Mucosa of rectum (tissue), 2 donors: ENCODE measurements around the gene HSBP1L1.

Source experiments
- H3K27ac ChIP-seq, 2 donors: one replicate each; pipeline ENCODE4 v1.7.0; 2013; ENCODE audit warnings: inconsistent platforms in 2 of 2, low read depth in 2 of 2, low read length in 2 of 2
- H3K27me3 ChIP-seq, 2 donors: one replicate each; pipeline ENCODE4 v1.7.0; 2013; ENCODE audit warnings: low read length in 2 of 2; ENCODE audit not compliant: control insufficient read depth in 2 of 2, insufficient read depth in 2 of 2
- H3K36me3 ChIP-seq, 2 donors: one replicate each; pipeline ENCODE4 v1.7.0; 2013; ENCODE audit warnings: low read length in 2 of 2; ENCODE audit not compliant: control insufficient read depth in 2 of 2, insufficient read depth in 2 of 2
- H3K4me1 ChIP-seq, 2 donors: one replicate each; pipeline ENCODE4 v1.7.0; 2013; ENCODE audit warnings: low read length in 2 of 2, mild to moderate bottlenecking in 1 of 2; ENCODE audit not compliant: control insufficient read depth in 2 of 2, insufficient read depth in 2 of 2
- H3K4me3 ChIP-seq, 2 donors: one replicate each; pipeline ENCODE4 v1.7.0; 2013; ENCODE audit warnings: low read length in 2 of 2
- H3K9ac ChIP-seq, 2 donors: one replicate each; pipeline ENCODE4 v1.7.0; 2013; ENCODE audit warnings: low read length in 2 of 2, low read depth in 1 of 2, mild to moderate bottlenecking in 1 of 2
- H3K9me3 ChIP-seq, 2 donors: one replicate each; pipeline ENCODE4 v1.7.0; 2013; ENCODE audit warnings: low read length in 2 of 2; ENCODE audit not compliant: control insufficient read depth in 2 of 2
- donor health status: healthy.
- donor health status: Normal muscosa, but diverticular disease.

Gene HSBP1L1

DNA sequence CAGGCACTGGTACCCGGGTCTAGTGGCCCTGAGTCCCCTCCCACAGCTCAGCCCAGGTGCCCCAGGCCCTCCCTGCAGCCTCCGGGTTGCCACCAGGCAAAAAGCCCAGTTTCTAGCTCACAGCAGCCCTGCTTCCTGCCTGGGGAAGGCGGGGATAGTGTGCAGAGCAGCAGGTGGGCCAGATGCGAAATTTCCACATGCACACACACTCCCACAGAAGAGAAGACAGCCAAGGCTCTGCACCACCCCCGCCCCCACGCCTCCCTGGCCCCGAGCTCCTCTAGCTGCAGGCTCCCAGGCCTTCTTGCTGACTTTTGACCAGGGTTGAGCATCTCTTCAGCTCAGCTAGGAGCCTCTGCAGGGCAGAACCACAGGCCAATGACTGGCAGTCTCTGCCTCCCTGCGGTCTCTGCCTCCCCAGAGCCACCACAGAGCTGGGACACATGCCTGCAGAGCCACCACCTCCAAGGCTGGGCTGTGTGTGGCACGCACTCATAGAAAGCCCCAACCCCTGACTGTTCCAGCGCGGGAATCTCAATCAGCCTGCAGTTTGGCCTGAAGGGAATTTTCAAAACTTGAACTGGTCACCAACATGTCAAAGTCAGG, 20.2 kb upstream of the HSBP1L1 start:
- Histone ChIP-seq H3K4me3 (no peak overlapping the region), H3K27me3 (no peaks in the 10 kb centered on the region), H3K4me1 (peaks cover 28 to 62% of the 10 kb centered on the region in 2 donors), H3K9ac (peak overlapping the region; percentile 6 to 68), H3K36me3 (peaks cover 27 to 33% of the 10 kb centered on the region in 2 donors), H3K27ac (peak overlapping the region; percentile 76 to 77), H3K9me3 (no peaks in the 10 kb centered on the region)

DNA sequence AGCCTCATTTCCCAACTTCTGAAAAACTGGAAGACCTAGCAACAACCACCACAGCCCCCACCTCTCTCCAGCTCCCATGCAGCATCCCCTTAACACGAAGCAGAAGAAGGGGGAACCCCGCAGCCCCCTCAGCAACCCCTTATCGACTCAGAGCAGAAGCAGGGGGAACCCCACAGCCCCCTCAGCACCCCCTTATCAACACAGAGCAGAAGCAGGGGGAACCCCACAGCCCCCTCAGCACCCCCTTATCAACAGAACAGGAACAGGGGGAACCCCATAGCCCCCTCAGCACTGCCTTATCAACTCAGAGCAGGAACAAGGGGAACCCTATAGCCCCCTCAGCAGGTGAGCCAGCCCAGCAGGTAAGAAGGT, 19.7 kb upstream of the HSBP1L1 start:
- Histone ChIP-seq H3K9me3 (no peaks in the 10 kb centered on the region), H3K36me3 (peaks cover 28 to 30% of the 10 kb centered on the region in 2 donors), H3K4me3 (no peak overlapping the region), H3K27me3 (no peaks in the 10 kb centered on the region), H3K4me1 (peaks cover 32 to 62% of the 10 kb centered on the region in 2 donors), H3K9ac (peak overlapping the region; percentile 6 to 11), H3K27ac (no peak overlapping the region)

DNA sequence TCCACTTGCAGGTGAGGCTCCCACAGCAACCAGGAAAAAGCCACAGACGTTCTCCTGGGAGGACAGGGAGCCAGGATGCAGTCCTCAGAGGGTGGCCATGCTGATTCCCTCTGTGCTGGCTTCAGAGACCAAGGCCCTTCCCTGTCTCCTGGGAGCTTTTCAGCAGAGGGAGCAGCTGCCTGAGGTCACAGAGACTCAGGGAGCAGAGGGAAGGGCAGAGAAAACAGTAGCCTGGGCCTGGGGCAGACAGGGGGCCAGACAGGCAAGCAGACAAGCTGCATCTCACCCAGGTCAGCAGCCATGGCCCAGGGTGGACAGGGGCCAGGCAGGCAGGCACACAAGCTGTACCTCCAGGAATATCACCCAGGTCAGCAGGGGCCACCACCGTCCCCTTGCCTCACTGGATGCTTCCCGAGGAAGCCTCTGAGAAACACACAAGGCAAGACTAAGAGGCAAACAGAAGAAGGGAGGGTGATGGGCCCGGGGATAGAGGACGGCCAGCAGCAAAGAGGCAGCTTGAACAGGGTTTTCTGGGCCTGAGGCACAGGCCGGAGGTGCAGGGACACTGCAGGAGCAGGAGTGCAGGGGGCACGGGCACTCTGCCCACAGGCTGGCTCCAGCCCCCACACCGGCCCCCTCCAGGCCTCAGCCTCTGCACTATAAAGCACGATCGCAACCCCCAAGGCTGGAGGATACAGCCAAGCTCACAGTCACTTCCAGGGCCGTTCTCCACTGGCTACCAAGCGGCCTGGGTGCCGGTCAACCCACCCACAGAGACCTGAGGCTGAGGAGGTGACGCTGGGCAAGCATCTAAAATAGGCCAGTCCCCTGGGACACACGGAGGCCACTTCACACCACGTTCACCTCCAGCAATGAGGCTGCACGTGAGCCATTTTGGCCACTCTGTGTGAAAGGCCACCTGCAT, 19.1 kb upstream of the HSBP1L1 start:
- no peaks in the 10 kb centered on the region for H3K9me3 ChIP-seq
- H3K4me1 ChIP-seq: peaks cover 38 to 66% of the 10 kb centered on the region in 2 donors
- H3K27ac ChIP-seq: no peak overlapping the region
- peak overlapping the region in 1 of 2 donors; percentile 7 for H3K9ac ChIP-seq
- no peaks in the 10 kb centered on the region for H3K27me3 ChIP-seq
- peaks cover 27 to 28% of the 10 kb centered on the region in 2 donors for H3K36me3 ChIP-seq
- no peak overlapping the region for H3K4me3 ChIP-seq

DNA sequence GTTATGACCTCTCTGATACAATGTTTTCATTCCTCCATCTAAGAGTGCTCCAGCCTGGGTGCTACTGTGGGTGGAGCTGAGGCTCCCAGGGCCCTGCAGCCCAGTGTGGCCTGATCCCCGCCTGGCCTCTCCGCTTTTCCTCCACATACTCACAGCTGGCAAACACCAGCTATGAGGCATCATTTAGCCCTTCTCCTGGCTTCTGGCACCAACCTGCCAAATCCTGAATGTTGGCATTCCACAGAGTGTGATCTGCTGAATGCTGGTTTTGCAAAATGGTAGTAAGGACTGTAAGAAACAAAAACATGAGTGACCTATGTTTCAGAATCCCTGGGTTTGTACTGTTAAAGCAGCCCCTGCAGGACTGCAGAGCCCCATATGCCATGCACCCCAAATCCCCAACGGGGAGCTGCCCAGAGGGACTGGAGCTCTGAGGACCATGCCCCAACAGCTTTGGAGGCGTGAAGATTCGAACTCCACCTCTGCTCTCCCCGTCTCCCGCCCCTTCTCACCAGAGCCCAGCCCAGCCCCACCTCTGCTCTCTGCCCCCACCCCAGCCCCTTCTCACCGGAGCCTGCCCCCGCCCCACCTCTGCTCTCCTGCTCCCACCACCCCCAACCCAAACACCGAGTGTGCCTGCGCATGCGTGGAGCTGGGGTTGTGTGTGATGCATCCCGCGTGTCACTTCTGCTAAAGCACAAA, 17.2 kb upstream of the HSBP1L1 start:
- H3K27ac ChIP-seq: no peak overlapping the region
- peaks cover 41 to 63% of the 10 kb centered on the region in 2 donors for H3K4me1 ChIP-seq
- no peak overlapping the region for H3K9ac ChIP-seq

DNA sequence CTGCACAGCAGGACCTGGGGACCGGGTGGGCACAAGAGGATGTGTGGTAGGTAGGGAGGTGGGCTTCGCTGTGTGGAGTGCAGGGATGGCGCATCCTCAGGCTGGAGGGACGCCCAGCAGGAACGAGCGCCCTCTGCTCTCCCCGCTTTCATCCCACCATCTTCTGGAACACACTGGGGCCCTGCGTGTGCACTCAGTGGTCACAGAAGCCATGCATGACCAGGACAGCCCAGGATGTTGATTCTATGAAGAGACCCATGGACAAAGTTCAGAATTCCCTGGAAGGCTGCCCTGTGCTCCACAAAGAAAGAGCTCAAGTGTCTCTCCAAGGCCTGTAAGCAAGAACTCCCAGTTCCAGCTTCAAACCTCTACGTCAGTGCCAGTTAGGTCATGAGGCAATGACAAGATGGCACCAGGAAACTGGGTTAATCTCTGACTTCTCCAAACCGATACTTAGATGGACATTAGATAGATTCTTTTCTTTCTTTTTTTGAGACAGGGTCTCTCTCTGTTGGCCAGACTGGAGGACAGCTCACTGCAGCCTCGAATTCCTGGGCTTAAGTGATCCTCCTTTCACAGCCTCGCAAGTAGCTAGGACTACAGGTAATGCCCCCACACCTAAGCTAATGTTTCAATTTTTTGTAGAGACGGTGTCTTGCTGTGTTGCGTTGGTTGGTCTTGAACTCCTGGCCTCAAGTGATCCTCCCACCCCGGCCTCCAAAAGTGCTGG, 16.4 kb upstream of the HSBP1L1 start:
- H3K9ac ChIP-seq: no peak overlapping the region
- H3K9me3 ChIP-seq: no peaks in the 10 kb centered on the region
- no peak overlapping the region for H3K4me3 ChIP-seq
- H3K36me3 ChIP-seq: peaks cover 6 to 7% of the 10 kb centered on the region in 2 donors
- no peaks in the 10 kb centered on the region for H3K27me3 ChIP-seq
- H3K4me1 ChIP-seq: peaks cover 36 to 62% of the 10 kb centered on the region in 2 donors
- H3K27ac ChIP-seq: peak overlapping the region in 1 of 2 donors; percentile 31

More for the DNA sequence above, 17.2 kb upstream of the HSBP1L1 start:
- Histone ChIP-seq H3K4me3 (no peak overlapping the region), H3K9me3 (no peaks in the 10 kb centered on the region), H3K36me3 (peaks cover 11 to 13% of the 10 kb centered on the region in 2 donors), H3K27me3 (no peaks in the 10 kb centered on the region)

DNA sequence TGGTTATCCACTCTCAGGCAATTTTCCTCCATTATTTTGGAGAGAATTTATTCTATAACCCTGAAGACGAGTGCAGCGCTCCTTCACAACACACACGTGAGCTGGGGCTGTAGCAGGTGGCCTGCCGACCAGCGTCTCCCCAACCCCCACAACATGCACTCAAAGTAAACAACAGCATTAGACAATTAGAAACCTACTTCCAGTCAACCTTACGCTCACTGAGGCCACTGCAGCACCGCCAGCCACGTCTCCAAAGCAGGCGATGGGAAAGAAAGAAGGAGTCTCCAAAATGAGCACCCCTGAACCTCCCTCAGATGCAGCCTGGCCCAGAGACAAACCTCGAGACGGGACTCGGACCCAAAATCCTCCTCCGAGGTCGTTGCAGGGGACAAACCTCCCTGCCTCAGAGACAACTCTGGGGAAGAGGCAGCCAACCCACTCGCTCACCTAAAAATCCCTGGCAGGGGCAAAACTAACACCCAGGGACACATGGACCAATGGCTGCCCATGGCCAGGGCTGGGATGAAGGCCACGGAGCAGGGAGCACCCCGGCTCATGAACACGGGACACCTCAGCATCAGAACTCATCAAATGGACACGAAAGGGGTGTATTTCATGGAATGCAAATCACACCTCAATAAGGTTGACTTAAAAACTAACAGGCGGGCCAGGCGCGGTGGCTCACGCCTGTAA, 15.6 kb upstream of the HSBP1L1 start:
- Histone ChIP-seq H3K4me3 (no peak overlapping the region), H3K27ac (peak overlapping the region in 1 of 2 donors; percentile 31), H3K9me3 (no peaks in the 10 kb centered on the region), H3K36me3 (peaks cover 3 to 6% of the 10 kb centered on the region in 2 donors), H3K27me3 (no peaks in the 10 kb centered on the region), H3K9ac (peak overlapping the region in 1 of 2 donors; percentile 36), H3K4me1 (peaks cover 37 to 62% of the 10 kb centered on the region in 2 donors)

DNA sequence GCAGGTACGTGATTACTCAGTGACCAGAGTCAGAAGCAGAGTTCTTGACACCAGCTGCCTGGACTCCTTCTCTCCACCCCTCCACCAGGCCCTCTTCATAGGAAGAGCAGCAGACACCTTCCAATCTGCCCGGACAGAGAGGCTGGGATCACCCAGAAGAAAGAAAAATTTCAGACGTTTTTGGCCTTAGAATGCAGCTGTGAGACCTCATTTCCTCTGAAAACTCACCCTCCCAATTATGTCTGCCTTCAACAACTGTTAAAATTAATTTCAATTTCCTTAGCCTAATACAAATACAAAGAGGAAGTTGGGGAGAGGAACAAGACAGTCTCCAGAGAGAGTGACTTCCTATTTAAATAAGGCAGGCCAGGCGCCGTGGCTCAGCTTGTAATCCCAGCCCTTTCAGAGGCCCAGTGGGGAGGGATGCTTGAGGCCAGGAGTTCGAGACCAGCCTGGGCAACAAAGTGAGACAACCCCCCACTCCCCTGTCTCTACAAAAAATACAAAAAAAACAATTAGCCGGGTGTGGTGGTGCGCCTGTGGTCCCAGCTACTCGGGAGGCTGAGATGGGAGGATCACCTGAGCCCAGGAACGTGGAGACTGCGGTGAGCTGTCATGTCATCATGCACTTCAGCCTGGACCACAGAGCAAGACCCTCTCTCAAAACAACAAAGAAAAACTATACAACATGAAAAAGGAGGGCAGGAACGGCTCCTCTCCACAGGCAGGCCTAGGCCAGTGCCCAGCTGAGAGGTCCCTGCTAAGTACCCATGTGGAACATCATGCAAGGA, 14.6 kb upstream of the HSBP1L1 start:
- Histone ChIP-seq H3K4me1 (peaks cover 37 to 62% of the 10 kb centered on the region in 2 donors), H3K27ac (peak overlapping the region; percentile 69 to 77), H3K9ac (peak overlapping the region; percentile 74 to 77), H3K9me3 (no peaks in the 10 kb centered on the region), H3K27me3 (no peaks in the 10 kb centered on the region), H3K36me3 (peaks cover 3 to 6% of the 10 kb centered on the region in 2 donors), H3K4me3 (peak overlapping the region; percentile 71 to 83)

DNA sequence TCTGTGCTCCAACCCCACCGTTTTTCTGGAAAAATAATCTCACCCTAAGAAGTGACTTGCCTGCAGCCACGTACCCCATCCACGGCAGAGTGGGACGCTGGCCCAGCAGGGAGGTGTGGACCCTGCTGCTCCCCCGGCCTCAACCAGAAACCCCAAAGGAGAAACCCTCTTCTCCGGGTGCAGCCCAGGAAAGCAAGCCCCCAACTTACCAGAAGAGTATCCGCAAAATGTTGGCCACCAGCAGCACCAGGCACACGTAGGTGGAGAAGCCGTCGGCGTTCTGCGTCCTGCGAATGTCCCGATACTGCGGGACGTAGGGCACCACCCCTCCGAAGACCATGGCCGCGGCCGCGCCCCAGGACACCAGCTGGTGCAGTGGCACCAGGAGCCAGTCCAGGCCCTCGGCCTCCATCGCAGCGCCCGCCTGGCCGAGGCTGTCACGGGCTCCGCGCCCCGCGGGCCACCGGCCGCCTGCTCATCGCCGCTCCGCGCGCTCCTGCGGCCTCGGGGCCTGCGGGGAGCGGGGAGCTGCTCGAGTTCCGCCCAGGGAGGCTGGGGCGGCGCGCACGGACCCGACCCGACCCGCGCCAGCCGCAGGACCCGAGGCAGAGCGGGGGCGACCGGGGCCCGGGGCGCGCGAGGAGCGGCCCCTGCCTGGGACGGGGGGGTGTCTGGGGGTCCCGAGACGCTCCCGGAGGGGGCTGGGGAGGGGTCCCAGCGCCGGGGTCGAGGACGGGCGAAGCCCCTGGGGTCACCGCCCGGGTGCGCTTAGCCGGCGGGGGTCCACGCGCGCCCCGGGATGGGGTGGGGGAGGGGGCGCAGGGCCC, 13.7 kb upstream of the HSBP1L1 start:
- Histone ChIP-seq H3K27ac (peak overlapping the region; percentile 69 to 77), H3K27me3 (no peaks in the 10 kb centered on the region), H3K4me3 (peak overlapping the region; percentile 71 to 83), H3K36me3 (peaks cover 3 to 6% of the 10 kb centered on the region in 2 donors), H3K4me1 (peaks cover 33 to 59% of the 10 kb centered on the region in 2 donors), H3K9ac (peak overlapping the region; percentile 74 to 77), H3K9me3 (no peaks in the 10 kb centered on the region)
